ENCODE measurements around the gene AIG1. TPM values are rescaled to one million over a fixed set of nuclear protein-coding genes. Genes with fewer than 3 reads are reported as not detected.
"Not testable (repeated sequence)": the region's sequence is repeated elsewhere in the genome, so short reads cannot be mapped to it uniquely, and the experiment has no call there.

AIG1 gene
- total RNA-seq, 1 donor from 2014 or later, result 32.3 TPM

DNA sequence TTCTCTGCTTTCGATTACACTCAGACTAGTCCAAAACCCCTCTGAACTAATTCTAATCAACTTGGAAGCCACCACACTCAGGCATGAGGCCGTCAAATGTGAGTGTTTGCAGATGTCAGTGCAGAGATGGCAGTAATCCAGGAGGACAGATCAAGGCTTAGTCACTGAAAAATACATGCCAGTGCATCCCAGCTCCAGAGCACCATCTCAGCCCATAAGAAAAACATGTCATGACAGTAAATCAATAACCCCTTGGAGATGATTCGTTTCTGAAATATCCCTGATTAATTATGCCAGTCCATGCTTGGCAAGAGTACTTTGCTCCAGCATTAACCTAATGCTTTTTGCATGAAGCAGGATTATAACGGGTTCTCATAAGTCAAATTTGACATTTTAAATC is 210.3 kb downstream of the AIG1 start:
- DNase-seq, result peak; percentile 58

DNA sequence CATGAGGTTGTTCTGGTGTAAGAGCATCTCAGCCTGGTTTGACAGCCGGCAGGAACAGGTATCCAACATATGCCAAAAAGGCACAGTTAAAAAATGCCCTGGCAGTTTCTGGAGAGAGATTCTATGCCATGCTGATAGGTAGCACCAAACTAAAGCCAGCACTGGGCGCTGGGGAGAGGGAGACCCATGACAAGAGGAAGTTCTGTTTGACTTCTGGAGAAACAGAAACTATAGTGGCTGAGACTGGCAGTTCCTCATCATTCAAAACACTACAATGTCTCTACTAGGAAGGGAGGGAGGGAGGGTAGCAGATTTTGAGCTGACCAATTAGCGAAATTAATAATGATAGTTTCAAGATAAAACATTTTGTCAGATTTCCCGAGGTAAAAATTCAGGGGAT is 215.7 kb downstream of the AIG1 start:
- no peak for DNase-seq

DNA sequence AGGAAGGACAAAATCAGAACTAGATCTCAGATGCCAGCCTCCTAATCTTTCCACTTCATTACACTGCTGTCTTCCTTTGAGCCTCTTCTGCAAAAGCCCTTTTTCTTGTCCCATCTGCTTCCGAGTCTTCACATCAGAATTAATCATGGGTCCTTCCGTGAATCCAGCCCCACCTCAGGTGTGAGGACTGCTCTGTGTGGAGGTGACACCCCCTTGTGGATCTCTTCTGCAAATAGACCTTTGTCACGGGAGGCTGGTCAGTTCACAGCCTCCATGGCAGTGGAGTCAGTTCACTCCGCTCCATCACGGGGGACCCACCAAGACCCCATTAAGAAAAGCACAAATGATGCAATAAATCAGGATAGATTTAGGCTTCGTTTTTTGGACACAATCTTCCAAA is 218.7 kb downstream of the AIG1 start:
- DNase-seq, result no peak

DNA sequence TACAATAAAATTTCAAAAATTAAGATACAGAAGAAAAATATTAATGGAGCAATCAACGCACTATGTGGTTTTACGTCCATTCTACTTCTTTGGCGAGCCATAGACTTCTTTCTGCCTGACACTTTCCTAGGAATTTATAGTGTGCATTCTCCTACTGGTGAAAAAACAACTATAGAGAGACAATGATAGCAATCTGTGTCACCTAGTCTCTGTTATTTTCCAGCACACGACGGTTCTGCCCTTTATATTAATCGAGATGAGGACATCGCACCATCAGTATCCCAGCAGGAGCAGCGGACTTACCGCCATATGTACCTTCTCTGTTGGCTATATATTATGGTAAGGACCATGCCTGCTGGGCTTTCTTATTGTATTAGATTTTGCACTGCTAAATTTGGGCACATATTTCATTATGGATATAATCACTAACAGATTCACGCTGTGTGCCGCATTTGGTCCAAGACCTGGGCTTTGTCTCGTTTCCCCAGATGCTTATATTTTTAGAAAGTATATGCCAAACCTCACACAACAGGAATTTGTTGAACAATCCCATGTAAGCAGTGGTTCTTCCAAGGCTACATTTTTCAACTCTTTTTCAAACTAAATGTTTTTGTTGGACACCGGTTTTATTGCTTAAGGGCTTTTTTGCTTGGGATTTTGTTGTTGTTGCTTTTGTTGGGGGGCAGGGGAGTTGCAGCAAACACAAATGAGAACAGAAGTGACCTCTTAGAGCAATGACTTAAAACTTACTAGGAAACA is 223.4 kb downstream of the AIG1 start:
- peak; percentile 68 for DNase-seq

DNA sequence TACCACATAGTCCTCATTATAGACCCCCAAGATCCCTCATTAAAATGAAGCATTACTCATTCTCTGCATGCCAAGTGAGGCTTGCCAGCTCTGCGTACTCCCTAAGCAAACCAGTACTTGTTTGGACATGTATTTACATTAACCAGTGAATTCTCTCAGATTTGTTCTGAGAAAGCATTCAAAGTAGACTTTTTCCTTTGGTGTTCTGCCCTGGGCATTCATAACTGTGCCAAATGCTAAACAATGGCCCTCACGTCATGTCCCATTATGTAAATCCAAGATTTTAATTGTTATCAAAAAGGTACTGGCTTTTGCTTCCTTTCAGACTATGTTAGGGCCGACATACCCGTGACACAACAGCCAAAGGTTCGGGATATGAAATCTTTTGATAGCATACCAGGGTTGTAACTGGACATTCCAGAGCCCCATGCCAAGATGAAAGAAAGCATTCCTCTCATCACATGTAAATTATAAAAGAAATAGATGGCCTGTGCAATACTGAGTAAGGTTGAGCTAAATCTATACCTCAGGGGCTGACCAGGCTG is 225.6 kb downstream of the AIG1 start:
- peak; percentile 37 for DNase-seq

DNA sequence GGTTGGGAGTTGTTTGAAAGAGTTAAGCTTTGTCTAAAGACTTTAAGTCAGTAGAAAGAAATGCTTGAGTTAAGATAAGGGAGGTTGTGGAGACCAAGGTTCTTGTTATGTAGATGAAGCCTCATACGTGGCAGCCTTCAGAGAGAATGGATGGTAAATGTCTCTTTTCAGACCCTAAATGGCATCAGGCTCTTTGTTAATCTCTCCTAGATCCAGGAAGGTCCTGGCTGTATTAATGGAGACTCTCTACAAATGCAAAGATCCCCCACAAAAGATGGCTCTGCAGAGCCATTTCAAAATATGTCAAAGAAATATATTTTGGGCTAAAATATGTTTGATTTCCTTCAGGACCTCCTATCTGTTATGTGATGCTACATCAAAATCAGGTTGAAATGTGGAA is 228.2 kb downstream of the AIG1 start:
- DNase-seq, result no peak

DNA sequence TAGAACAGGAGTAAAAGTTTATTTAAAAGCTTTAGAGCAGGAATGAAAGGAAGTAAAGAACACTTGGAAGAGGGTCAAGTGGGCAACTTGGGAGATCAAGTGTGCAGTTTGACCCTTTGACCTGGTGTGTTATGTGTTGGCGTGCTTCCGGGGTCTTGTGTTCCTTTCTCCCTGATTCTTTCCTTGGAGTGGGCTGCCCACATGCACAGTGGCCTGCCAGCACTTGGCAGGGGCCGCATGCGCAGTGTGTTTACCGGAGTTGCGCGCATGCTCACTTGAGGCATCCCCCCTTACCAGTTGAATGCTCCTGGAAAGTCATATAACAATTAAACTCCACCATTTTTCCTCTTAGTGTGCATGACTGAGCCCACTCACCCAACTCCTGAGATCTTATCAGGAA is 229.5 kb downstream of the AIG1 start:
- no peak for DNase-seq

DNA sequence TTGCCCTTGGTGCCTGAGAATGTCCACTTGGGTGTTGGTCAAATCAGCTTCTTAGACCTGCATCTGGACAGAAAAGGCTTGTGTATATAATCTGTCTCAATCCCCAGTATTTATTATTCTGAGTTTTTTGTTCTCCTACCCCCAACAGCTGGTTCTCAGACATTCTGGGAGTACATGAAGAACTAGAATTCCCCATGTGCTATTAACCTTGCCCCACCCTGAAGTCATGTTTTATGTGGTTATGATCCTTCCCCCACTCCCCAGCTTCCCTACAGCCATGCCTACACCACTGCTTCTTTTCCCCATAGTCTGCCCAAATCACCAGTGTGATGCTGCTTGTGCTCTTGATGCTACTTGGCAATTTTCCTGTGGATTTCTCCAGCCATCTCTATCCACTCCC is 232.8 kb downstream of the AIG1 start:
- DNase-seq, result no peak

DNA sequence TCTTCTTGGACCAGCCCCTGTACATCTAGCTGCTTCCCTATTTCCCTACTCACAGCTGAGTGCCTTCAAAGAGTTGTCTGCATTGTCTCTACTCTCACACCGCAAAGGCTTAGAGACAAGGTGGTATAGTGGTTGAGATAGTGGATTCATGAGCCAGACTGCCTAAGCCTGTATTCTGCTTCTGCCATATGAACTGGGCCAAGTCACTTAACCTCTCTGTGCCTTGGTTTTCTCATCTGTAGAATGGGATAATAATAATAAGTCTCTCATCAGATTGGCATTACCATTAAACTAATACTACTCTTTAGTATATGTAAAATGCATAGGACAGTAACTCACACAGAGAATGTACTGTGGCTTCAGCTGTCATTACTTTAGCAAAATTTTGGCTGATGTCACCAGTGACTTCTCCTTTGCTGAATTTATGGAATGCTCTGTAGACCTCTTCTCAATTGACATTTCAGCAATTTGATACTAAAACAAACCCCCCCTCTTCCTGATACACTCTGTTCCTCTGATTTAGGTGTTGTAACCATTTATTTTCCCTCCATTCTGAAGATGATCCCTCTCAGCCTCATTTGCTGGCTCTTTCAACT is 233.7 kb downstream of the AIG1 start:
- DNase-seq, result no peak

DNA sequence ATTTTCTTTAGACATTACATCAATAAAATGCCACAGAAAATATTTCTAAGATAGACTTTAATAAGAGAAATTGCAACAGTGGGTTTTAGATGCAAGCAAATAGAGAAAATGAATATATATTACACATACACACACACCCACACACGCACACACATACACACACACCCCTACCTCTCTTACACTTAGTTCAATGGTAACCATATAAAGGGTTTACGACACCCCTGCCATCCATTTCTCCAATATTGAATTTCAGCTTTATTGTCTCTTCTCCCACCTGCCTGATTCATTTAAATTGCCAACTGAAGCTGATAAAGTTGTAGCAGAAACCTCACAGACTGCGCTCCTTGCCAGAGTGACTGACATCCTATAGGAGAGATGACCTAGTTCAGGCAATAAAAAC is 235.2 kb downstream of the AIG1 start:
- DNase-seq, result no peak

DNA sequence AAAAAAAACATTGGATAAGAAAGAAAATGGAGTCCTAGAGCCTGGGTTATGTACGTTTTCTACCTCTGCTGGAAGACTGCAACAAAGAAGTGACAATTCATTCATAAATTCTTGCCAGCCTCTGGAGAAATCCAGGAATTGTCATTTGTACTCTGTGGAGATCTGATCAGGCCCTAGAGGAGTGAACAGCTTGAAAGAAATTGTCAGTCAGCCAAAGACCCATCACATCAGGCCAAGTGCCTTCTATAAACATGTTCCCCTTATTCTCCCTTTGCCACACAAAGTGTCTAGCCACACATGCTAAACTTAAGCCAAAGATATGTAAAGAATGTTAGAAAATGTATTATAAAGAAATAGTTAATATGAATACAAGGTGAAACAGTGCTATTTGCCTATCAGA is 237.4 kb downstream of the AIG1 start:
- DNase-seq, result no peak

DNA sequence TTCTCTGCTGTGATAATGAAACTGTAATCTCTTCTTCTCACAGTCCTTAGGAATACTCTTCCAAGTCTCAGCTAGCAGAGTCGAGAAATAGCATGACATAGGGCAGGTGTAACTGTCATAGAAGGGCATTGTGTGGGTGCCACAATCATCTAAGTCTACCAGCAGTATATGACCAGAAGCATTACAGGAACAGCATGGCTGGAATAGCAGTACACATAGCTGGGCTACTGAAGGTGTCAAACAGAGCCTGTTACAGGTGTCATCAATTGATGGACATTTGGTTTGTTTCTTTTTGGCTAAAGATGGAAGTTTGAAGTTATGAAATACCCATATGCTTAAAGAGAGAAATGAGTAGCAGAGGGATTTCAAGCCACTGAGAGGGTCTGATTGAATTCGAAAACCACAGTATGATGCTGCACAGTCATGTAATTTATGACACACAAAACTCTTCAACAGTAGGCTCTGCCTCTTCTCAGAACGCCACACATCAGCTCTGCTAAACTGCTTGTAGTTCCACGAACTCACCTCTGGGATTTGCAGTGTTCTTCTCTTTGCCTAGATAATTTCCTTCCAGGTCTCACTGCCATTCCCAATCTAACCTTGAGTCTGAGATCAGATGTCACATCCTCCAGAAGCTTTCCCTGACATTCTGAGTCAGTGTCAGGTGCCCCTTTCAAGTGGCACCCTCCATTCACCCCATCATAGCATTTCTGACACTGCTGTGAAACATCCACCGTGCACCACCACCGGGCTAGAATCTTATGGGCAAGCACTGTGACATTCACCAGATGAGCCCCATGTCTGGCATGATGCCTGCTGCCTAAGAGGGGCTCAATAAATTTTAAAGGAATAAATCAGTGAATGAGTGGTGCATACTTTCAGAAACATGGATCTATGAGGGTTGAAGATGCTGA is 238.8 kb downstream of the AIG1 start:
- no peak for DNase-seq

DNA sequence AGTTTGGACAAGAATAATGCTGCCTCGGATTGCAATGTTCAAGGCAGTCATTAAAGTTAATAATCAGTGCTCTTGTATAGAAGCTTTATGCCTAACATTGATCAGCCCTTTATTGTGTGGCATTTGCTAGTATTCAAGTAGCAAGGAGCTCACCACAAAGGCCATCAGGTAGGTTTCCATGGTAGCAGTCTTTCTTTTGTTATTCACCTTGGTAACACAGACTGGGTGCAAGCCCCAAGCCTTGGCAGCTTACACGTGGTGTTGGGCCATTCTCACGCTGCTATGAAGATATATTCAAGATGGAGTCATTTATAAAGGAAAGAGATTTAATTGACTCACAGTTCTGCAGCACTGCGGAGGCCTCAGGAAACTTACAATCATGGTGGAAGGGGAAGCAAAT is 240.5 kb downstream of the AIG1 start:
- DNase-seq, result no peak

DNA sequence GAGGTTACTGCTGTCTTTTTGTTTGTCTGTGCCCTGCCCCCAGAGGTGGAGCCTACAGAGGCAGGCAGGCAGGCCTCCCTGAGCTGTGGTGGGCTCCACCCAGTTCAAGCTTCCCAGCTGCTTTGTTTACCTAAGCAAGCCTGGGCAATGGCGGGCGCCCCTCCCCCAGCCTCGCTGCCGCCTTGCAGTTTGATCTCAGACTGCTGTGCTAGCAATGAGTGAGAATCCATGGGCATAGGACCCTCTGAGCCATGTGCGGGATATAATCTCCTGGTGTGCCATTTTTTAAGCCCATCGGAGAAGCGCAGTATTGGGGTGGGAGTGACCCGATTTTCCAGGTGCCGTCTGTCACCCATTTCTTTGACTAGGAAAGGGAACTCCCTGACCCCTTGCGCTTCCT is 247.1 kb downstream of the AIG1 start:
- not testable (repeated sequence) for DNase-seq

DNA sequence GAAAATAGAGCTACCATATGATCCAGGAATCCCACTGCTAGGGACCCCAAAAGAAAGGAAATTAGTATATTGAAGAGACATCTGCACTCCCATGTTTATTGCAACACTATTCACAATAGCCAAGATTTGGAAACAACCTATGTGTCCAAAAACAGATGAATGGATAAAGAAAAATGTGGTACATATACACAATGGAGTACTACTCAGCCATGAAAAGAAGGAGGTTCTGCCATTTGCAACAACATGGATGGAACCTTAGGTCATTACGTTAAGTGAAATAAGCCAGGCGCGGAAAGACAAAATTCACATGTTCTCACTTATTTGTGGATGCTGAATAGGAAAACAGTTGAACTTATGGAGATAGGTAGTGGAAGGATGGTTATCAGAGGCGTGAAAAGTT is 252.5 kb downstream of the AIG1 start:
- no peak for DNase-seq

DNA sequence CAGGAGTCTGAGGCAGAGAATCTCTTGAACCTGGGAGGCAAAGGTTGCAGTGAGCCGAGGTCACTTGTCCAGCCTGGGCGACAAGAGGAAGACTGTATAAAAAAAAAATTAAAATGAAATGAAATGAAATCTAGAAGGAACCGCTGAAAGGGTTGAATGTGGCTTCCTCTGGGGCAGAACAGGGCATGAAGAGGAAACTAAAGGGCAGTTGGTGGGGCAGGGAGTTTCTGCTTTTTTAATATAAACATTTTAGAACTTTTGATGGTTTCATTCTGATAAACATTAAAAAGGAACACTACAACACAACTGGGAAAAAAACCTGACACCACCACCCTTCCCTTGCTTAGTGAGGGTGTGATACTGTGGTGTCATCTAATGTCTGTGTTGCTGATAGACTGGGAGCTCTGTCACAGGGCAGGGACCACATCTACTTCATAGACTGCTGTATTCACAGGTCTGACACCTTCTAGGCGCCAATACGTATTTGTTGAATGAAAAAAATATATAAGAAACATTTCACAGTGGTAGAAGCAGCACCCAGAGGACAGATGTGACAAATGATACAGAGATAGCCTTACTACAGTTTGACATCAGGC is 260.9 kb downstream of the AIG1 start:
- no peak for DNase-seq

DNA sequence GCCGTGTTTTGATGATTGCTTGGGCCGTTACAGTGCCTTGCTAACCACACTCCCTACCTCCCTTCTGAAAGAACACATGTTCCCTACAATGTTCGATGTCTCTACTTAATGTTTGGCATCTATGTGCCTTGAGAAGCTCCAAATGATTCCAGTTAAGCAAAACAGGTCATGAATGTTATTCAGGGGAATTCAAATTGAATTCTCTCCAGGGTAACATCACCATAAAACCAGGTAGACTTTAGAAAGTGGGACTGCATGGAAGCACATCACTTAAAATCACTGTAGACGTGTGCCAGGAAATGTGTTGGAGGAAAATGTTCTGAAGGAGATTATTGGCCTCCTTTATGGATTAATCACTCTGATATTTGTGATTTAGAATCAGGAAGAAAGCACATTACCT is 261.7 kb downstream of the AIG1 start:
- no peak for DNase-seq

DNA sequence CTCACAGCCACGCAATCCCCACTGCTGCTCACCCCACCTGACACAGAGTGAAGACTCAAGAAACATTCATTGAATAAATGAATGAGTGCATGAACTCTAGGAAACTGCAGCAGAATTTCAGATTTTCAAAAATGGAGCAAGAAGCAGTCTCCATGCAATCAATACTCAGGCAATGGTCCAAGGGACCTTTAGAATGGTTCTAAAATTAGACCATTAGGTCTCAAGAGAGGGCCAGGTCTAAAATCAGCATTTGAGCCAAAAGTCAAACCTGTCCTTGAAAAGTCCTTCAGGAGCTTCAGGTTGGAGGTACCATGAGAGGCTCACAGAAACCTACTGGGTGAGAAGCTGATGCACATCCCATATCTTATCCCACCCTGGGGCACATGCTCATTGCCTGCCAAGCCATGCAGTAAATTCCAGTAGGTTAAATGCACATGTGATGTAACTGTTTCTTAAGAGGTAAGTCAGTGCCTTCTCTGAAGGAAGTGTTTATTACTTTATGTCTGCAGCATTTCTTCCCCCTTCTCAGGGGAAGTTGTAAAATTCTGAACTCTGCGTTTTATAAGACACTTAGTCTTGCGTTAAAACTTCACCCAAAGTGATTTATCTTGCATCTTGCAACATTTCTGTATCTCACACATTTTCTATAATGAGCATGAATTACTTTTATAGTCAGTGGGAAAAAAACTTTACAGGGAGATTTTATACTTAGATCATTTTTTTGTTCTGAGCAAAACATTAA is 263.2 kb downstream of the AIG1 start:
- no peak for DNase-seq

DNA sequence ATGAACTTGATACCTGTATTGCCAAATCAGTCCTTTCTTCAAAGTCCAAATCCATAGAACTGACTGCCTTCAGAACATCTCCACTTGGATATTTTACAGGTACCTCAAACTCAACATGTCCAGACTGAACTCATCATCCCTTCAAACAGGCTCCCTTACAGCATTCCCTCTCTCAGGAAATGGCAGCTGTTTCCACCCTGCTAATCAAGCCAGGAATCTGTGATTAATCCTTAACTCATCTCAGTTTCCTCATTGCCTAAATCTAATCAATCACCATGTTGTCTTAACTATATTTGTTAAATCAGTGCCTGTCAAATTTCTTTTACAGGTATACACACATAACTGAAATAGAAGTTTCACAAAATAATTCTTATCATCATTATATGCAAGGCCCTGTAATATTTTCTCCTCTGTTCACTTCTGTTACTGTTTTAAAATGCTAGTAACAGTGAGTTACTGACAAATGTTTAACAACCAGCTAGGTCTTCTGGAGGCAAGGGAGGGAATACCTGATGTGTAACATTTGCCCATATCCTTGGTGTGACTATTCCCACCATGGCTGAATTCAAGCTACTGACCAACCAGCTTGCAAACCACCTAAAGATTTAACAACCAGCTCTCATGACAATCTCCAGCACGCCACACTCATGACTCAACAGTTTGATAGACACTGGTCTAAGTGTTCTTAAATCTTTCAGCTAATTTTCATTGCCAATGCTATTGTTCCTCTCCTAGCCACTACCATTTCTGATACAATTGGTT is 264.9 kb downstream of the AIG1 start:
- DNase-seq, result no peak

DNA sequence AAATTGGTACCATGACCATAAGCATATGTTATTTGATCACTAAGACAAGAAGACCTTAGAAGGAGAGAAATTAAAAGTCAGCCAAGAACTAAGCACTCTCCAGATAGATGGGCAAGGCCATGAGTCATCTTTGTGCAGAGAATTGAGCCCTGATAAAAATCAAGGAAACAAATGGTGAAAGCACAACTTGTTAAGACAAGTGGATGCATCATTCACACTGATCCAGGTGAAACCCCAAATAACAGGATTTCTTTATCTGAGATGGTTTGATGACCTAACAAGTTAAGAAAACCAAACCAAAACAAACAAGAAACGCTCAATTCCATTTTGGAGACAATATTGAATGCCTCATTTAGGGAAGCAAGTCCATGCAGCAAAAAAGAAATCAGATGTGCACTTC is 268.2 kb downstream of the AIG1 start:
- no peak for DNase-seq

DNA sequence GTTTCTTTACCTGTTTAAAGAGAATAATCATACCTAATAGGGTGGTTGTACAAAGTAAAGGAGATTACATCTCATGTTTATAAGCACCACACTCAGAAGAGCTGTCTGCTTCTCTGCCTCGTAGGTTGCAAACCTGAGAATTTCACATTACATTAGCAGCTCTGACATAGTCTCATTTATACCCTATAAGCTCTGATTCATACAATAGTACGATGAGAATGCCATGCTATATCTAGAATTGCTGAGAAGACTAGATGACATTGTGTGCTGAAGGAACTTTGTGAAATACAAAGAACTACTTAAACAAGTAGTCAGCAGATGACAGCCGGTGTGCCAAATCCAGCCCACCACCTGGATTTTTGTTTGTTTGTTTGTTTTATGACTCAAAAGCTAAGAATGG is 268.6 kb downstream of the AIG1 start:
- DNase-seq, result no peak
